ENCODE measurements around the gene HMGXB3.

Gene HMGXB3

GRCh38 chr5:150060471-150060870 is 59.9 kb downstream of the HMGXB3 start:
- H3K27me3 ChIP-seq (ENCODE audit: insufficient read depth, poor library complexity, severe bottlenecking), result no peaks in the 10 kb centered on the region
- H3K4me3 ChIP-seq (replicated peaks; ENCODE audit: insufficient read depth, low read length), result no peak overlapping the region
- TF ChIP-seq GABPA (IDR thresholded peaks at IDR 0.05; ENCODE audit: low read depth) (no peak), SPI1 (IDR thresholded peaks at IDR 0.05; ENCODE audit: borderline replicate concordance, low read depth) (no peak), POLR2AphosphoS5 (IDR thresholded peaks at IDR 0.05; ENCODE audit: low read depth) (no peak)
- TF ChIP-seq, protein P1, sequence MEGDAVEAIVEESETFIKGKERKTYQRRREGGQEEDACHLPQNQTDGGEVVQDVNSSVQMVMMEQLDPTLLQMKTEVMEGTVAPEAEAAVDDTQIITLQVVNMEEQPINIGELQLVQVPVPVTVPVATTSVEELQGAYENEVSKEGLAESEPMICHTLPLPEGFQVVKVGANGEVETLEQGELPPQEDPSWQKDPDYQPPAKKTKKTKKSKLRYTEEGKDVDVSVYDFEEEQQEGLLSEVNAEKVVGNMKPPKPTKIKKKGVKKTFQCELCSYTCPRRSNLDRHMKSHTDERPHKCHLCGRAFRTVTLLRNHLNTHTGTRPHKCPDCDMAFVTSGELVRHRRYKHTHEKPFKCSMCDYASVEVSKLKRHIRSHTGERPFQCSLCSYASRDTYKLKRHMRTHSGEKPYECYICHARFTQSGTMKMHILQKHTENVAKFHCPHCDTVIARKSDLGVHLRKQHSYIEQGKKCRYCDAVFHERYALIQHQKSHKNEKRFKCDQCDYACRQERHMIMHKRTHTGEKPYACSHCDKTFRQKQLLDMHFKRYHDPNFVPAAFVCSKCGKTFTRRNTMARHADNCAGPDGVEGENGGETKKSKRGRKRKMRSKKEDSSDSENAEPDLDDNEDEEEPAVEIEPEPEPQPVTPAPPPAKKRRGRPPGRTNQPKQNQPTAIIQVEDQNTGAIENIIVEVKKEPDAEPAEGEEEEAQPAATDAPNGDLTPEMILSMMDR (IDR thresholded peaks at IDR 0.05; ENCODE audit: insufficient read depth, low read length), result no peak
- TF ChIP-seq, protein P2, sequence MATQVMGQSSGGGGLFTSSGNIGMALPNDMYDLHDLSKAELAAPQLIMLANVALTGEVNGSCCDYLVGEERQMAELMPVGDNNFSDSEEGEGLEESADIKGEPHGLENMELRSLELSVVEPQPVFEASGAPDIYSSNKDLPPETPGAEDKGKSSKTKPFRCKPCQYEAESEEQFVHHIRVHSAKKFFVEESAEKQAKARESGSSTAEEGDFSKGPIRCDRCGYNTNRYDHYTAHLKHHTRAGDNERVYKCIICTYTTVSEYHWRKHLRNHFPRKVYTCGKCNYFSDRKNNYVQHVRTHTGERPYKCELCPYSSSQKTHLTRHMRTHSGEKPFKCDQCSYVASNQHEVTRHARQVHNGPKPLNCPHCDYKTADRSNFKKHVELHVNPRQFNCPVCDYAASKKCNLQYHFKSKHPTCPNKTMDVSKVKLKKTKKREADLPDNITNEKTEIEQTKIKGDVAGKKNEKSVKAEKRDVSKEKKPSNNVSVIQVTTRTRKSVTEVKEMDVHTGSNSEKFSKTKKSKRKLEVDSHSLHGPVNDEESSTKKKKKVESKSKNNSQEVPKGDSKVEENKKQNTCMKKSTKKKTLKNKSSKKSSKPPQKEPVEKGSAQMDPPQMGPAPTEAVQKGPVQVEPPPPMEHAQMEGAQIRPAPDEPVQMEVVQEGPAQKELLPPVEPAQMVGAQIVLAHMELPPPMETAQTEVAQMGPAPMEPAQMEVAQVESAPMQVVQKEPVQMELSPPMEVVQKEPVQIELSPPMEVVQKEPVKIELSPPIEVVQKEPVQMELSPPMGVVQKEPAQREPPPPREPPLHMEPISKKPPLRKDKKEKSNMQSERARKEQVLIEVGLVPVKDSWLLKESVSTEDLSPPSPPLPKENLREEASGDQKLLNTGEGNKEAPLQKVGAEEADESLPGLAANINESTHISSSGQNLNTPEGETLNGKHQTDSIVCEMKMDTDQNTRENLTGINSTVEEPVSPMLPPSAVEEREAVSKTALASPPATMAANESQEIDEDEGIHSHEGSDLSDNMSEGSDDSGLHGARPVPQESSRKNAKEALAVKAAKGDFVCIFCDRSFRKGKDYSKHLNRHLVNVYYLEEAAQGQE (IDR thresholded peaks at IDR 0.05; ENCODE audit: insufficient replicate concordance, low read depth), result no peak
- no peak overlapping the region for H3K27ac ChIP-seq (replicated peaks)
- no peak for DNase-seq (ENCODE audit: low read depth in 1 of 2, low spot score in 1 of 2)

- Histone ChIP-seq H3K4me3 (replicated peaks; ENCODE audit: insufficient read depth, low read length) (no peak overlapping the region), H3K27ac (replicated peaks) (no peak overlapping the region; the same call in 1 of the 2 replicates), H3K27me3 (ENCODE audit: insufficient read depth, poor library complexity, severe bottlenecking) (no peaks in the 10 kb centered on the region)
- no peak for DNase-seq (ENCODE audit: low read depth in 1 of 2, low spot score in 1 of 2)
- TF ChIP-seq, protein P1 (IDR thresholded peaks at IDR 0.05; ENCODE audit: insufficient read depth, low read length), result no peak
- TF ChIP-seq, protein P2 (IDR thresholded peaks at IDR 0.05; ENCODE audit: insufficient replicate concordance, low read depth), result no peak
- no peak for TF ChIP-seq GABPA (IDR thresholded peaks at IDR 0.05; ENCODE audit: low read depth)
- no peak for TF ChIP-seq POLR2AphosphoS5 (IDR thresholded peaks at IDR 0.05; ENCODE audit: low read depth)
- TF ChIP-seq SPI1 (IDR thresholded peaks at IDR 0.05; ENCODE audit: borderline replicate concordance, low read depth), result no peak
These were observed 61.0 kb downstream of the HMGXB3 start for GRCh38 chr5:150061538-150061995.

GRCh38 chr5:150062216-150062922 is 61.8 kb downstream of the HMGXB3 start:
- no peak for TF ChIP-seq GABPA (IDR thresholded peaks at IDR 0.05; ENCODE audit: low read depth)
- DNase-seq (ENCODE audit: low read depth in 1 of 2, low spot score in 1 of 2), result peak in 1 of 2 experiments; percentile 47
- Histone ChIP-seq H3K27me3 (ENCODE audit: insufficient read depth, poor library complexity, severe bottlenecking) (no peaks in the 10 kb centered on the region), H3K27ac (replicated peaks) (peak overlapping the region; percentile 14; the same call in 1 of the 2 replicates), H3K4me3 (replicated peaks; ENCODE audit: insufficient read depth, low read length) (no peak overlapping the region)

DNA sequence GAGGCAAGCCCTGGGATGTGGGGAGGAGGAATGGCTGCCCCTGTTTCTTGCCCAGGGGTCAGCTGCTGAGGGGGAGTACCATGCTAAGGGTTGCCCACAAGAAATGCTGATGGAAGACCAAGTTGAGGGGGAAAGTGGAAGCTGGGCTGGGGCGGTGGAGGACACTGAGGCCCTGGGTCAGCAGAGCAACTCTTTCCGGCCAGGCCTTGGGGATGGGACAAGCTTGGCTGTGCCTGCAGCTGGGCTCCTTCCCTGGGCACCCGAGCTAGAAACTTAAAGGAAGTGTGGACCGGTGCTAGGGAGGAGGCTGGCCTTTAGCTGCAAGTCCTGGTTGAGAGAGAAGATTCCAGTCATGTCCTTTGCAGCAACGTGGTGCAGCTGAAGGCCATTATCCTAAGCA is 63.1 kb downstream of the HMGXB3 start:
- H3K27ac ChIP-seq (replicated peaks), result no peak overlapping the region
- no peak for DNase-seq (ENCODE audit: low read depth in 1 of 2, low spot score in 1 of 2)
- no peaks in the 10 kb centered on the region for H3K27me3 ChIP-seq (ENCODE audit: insufficient read depth, poor library complexity, severe bottlenecking)
- H3K4me3 ChIP-seq (replicated peaks; ENCODE audit: insufficient read depth, low read length), result no peak overlapping the region
- TF ChIP-seq GABPA (IDR thresholded peaks at IDR 0.05; ENCODE audit: low read depth) (no peak), SPI1 (IDR thresholded peaks at IDR 0.05; ENCODE audit: borderline replicate concordance, low read depth) (no peak), POLR2AphosphoS5 (IDR thresholded peaks at IDR 0.05; ENCODE audit: low read depth) (no peak)
- TF ChIP-seq, protein P2 (IDR thresholded peaks at IDR 0.05; ENCODE audit: insufficient replicate concordance, low read depth), result no peak
- TF ChIP-seq, protein P1 (IDR thresholded peaks at IDR 0.05; ENCODE audit: insufficient read depth, low read length), result no peak

All from HL-60 (cell line).